GM21619 (cell line): ENCODE results near the gene C1orf56.

ENCODE experiments used
- ATAC-seq: cut with Tn5 transposase; IDR thresholded peaks from one replicate; pipeline ENCODE4 v1.9.1; 2021; ENCODE audit not compliant: unreplicated experiment

The C1orf56 gene

GRCh38 chr1:151024540-151025146 is 22.9 kb upstream of the C1orf56 start:
- no peak for ATAC-seq

DNA sequence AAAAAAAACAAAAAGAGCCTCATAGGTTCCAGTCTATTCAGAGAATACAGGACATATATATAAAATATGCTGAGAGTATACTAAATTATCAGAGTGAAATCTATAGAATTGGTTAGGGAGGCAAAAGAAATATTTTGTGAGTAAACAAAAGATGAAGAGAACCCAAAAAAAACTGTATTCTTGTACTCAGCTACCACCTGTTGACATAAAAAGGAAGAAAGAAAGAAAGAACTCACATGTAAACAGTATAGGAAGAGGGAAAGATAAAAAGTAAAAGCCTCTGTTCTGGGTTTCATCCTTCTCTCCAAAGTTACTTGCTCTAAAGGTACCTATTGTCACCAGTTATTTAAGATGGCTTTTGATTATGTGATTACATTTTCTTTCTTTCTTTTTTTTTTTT is 21.1 kb upstream of the C1orf56 start:
- no peak for ATAC-seq

GRCh38 chr1:151032164-151032563 is 15.4 kb upstream of the C1orf56 start:
- ATAC-seq: no peak

DNA sequence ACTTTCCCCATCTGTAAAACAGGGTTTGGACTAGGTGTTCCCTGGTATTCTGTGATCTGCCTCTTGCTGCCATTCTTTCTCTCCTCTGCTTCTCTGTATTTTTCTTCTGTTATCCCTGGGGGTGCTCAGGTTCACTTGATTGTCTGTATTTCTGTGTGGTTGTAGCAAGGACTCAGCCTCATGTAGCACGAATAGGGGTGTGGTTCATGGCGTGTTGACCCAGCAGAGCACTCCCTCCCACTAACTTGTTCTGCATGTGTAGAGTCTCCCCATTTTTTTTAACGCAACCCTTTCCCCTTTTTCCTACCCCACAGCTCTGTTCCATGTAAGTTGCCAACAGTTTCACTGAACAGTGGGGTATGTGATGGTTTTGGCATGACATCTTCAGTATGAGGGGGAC is 12.4 kb upstream of the C1orf56 start:
- no peak for ATAC-seq

DNA sequence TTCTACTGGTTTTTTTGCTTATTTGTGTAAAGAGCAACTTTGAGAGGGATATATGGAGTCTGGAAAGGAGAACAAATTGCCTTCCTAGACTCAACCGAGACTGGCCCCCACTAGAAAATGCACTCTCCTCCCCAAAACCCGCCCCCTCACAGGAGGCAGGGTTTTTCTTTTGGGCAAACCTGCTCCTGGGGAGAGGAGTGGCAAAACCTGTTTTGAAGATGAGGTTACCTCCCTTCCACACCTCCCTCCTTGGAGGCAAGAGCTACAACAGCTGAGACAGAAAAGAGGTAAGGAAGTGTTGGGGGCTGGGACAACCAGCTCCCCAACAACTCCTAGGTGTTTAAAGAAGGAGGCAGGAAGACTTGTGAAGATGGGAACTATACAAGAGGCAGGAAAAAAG is 11.2 kb upstream of the C1orf56 start, which contains the start of gene BNIPL:
Gene BNIPL, plus strand, starts transcription at position 231 of the 400 bp plus-strand sequence. Its CDS starts 140 bp downstream, at position 371.
- ATAC-seq: no peak

- ATAC-seq: no peak
These were observed 10.5 kb upstream of the C1orf56 start for GRCh38 chr1:151037032-151037431.

DNA sequence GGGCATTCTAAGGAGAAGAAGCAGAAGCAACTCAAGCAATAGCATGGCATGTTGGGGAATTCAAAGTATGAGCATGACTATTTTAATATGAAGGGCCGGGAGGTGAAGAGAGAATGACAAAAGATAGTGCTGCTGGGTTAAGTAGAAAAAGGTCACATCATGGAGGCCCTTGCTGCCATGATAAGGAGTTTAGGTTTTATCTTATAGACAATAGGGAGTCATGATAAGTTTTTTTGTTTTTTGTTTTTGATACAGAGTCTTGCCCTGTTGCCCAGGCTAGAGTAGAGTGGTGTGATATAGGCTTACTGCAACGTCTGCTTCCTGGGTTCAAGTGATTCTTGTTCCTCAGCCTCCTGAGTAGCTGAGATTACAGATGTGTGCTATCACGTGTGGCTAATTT is 8.0 kb upstream of the C1orf56 start:
- ATAC-seq: no peak

GRCh38 chr1:151043163-151043562 is 4.4 kb upstream of the C1orf56 start:
- no peak for ATAC-seq

DNA sequence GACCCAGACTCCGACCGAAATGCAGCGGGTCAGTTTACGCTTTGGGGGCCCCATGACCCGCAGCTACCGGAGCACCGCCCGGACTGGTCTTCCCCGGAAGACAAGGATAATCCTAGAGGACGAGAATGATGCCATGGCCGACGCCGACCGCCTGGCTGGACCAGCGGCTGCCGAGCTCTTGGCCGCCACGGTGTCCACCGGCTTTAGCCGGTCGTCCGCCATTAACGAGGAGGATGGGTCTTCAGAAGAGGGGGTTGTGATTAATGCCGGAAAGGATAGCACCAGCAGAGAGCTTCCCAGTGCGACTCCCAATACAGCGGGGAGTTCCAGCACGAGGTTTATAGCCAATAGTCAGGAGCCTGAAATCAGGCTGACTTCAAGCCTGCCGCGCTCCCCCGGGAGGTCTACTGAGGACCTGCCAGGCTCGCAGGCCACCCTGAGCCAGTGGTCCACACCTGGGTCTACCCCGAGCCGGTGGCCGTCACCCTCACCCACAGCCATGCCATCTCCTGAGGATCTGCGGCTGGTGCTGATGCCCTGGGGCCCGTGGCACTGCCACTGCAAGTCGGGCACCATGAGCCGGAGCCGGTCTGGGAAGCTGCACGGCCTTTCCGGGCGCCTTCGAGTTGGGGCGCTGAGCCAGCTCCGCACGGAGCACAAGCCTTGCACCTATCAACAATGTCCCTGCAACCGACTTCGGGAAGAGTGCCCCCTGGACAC is 534 bp downstream of the C1orf56 start:
- ATAC-seq: peak; percentile 60

DNA sequence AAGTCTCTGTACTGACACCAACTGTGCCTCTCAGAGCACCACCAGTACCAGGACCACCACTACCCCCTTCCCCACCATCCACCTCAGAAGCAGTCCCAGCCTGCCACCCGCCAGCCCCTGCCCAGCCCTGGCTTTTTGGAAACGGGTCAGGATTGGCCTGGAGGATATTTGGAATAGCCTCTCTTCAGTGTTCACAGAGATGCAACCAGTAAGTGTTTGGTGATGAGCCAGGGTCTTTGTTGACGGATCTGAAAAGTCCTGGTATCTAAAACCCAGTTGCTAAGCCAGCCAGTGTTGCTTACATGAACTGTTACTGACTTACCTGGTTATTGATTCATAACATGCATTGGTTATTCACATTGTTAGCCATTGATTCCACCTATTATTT is 1.1 kb downstream of the C1orf56 start:
- no peak for ATAC-seq

DNA sequence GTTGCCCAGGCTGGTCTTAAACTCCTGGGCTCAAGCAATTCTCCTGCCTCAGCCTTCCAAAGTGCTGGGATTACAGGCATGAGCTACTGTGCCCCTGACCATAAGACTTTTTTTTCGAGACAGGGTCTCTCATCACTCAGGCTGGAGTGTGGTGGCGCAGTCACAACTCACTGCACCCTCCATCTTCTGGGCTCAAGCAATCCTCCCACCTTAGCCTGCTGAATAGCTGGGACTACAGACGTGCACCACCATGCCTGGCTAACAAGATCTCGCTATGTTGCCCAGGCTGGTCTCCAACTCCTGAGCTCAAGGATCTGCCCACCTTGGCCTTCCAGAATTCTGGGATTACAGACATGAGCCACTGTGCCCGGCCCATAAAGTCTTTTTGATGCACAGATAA is 1.9 kb downstream of the C1orf56 start:
- no peak for ATAC-seq

GRCh38 chr1:151050051-151050688 is 2.6 kb downstream of the C1orf56 start:
- ATAC-seq: no peak

DNA sequence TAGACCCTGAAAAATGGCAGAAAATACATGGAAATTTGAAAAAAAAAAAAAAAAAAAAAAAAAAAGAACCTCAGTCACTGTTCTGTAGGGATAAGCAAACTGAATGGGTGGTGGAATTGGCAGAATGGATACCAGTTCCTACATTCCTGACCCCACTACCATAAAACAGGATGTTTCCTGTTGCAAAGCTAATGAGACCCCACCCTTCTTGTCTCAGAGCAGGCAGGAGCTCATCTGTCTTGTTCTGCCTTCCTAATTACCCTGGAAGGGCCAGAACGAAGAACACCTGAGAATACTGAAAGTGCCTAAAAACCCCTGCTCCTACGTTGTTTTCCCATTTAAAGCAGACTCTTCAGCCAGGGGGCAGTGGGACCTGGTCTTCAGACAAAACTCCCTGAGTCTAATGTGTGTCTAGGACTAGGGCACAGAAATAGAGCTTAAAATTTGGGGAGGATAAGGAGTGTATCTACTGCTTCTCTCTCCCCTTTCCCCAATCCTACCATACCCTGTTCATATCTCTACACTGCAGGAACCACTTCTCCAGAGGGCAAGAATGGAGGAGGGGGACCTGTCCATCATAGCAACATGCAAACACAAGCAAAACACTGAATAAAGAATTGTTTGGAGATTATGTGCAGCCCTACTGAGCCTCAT is 3.9 kb downstream of the C1orf56 start:
- ATAC-seq: no peak

DNA sequence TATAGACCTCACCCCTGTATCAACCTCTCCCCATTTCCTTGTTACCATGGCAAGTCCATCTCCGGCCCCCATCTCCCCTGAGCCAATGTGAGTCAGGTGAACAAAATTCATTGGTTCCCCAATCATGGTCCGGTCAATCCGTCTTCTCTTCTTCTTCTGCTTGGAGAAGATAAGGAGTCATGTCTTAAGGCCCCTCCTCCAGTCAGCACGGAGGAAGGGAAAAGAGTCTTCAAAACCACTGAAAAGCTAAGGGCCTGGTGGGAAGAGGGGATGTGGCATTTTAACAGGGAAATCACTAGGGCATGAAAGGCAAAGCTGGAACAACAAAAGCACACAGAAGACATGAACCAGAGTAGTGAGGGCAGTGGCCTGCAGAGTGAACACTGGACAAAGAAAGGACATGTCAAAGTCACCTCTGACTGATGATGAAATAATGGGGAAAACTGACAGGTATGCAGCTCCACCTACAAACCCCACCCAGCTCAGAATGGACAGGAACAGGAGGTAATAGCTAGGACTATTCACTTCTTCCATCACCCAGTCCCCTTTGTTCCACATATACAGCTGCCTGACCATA is 7.5 kb downstream of the C1orf56 start:
- no peak for ATAC-seq

GRCh38 chr1:151055581-151055980 is 8.0 kb downstream of the C1orf56 start:
- ATAC-seq: no peak

DNA sequence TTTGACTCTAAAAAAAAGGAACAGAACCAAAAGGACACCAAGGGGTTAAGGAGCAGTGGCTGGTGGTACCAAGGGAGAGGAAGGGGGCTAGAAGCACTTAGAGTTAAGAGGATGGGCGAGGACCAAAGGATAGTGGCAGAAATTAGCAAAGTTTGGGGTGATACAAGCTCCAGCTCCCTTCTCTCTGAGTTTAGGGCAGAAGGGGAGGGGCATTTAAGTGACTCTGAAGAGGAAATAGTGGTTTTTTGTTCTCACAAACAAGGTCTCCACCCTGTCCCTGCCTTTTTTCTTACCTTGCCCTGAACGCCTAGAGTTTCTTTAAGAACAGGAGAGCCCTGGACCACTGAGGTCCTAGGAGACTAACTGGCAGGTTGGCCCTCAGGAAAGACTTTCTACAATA is 8.6 kb downstream of the C1orf56 start:
- ATAC-seq: no peak

DNA sequence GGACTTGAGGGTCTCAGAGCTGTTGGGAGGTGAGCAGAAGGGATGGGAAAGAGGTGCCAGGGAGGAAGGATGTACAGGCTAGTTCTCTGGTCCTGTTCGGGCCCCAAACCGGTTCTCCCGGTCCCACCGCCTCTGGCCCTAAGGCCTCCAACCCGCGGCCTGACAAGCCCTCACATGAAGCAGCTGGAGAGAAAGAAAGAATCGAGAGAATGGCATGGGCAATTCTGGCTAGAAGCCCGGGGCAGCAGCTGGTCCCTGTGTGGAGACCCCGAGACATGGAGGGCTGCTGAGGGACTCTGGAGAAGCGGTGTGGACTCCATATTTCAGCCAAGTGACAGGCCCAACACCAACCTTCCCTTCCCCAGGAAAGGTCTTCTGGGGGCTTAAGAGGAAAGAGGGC is 11.1 kb downstream of the C1orf56 start:
- no peak for ATAC-seq

- ATAC-seq: peak; percentile 74
These were observed 11.8 kb downstream of the C1orf56 start, which contains the start of gene CDC42SE1 for GRCh38 chr1:151059109-151060006. Gene CDC42SE1 (minus strand): TSS chr1:151059622. CDS start chr1:151055730, 3,892 bp downstream.

DNA sequence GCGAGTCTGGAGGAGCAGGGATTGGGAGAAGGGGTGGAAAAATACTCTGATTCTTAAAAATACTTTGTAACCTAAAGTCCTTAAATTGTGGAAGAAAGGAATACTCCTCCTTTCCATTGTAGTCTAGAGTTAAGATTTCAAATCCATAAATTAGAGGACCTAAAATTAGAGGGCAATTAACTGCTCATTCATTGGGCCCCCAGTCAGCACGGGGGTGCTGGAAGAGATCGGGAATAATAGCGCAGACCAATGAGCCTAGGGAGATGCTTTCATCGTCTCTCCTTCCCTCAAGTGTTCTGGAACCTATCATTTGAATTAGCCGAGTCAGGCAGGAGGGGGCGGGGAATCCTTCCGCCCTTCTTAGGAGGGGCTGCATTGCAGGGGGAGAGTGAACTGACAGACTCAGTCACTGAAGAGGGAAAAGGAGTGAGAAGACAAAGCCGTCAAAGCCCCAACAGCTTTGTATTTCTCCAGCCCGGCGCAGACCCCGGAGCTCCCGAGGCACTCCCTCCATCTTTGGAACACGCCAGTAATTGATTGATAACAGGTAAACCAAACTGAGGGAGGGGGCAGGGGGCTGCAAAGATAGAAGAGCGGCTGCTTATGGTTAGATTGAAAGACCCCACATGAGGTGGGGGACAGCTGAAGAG is 12.6 kb downstream of the C1orf56 start, which contains the start of gene MLLT11:
Gene MLLT11, plus strand, starts transcription at position 391 of the 650 bp plus-strand sequence. CDS start 6,828 bp downstream, outside the sequence.
- ATAC-seq: no peak
